Naive thymus-derived CD4-positive, alpha-beta T cell (primary cell): ENCODE measurements around the gene STAT6. TPM values are rescaled to one million over a fixed set of nuclear protein-coding genes. Genes with fewer than 3 reads are reported as not detected.

Experiments used
- ATAC-seq: fragments of 150-1000 bp; cut with Tn5 transposase; 2 replicates; pipeline ENCODE4 v1.10.0; 2021; ENCODE audit warnings: mild to moderate bottlenecking, moderate library complexity
- CTCF ChIA-PET: fragments of 350-600 bp; sonication (Branson Sonifier 250); formaldehyde crosslinking; loops from one replicate; lab custom pipeline; 2021; ENCODE audit warnings: antibody characterized with exemption; lab: Charles Lee
- POLR2A ChIA-PET: fragments of 350-600 bp; sonication (Branson Sonifier 250); formaldehyde crosslinking; loops from one replicate; lab custom pipeline; 2021; ENCODE audit warnings: antibody characterized with exemption, inconsistent platforms; lab: Charles Lee
- DNase-seq, 9 donors: peaks; one replicate each; pipeline versions ENCODE4 v3.0.0 to v3.0.0-alpha.2; 2020 to 2022; ENCODE audit warnings: mixed read lengths in 1 of 9
- H3K27ac ChIP-seq: one replicate; pipeline ENCODE4 v1.7.0; 2013; ENCODE audit warnings: mild to moderate bottlenecking, low read depth, low read length, moderate library complexity
- H3K27me3 ChIP-seq, 2 donors: one replicate each; pipeline ENCODE4 v1.7.0; 2013; ENCODE audit warnings: low read length in 2 of 2, mild to moderate bottlenecking in 2 of 2, moderate library complexity in 2 of 2; ENCODE audit not compliant: control insufficient read depth in 2 of 2, insufficient read depth in 2 of 2
- H3K36me3 ChIP-seq, 3 experiments: 1 replicate in 2 of 3; 2 replicates in 1 of 3; pipeline ENCODE4 v1.7.0; 2013; ENCODE audit warnings: low read length in 3 of 3, mild to moderate bottlenecking in 3 of 3, moderate library complexity in 1 of 3; ENCODE audit not compliant: insufficient read depth in 3 of 3, control insufficient read depth in 2 of 3
- H3K4me1 ChIP-seq, 2 donors: one replicate each; pipeline ENCODE4 v1.7.0; 2013; ENCODE audit warnings: low read length in 2 of 2, mild to moderate bottlenecking in 2 of 2, moderate library complexity in 1 of 2; ENCODE audit not compliant: control insufficient read depth in 2 of 2, insufficient read depth in 2 of 2
- H3K4me3 ChIP-seq: 2 replicates; pipeline ENCODE4 v1.7.0; 2013; ENCODE audit warnings: mild to moderate bottlenecking, low read length
- H3K9me3 ChIP-seq, 3 experiments: 1 replicate in 2 of 3; 2 replicates in 1 of 3; pipeline ENCODE4 v1.7.0; 2013; ENCODE audit warnings: low read length in 3 of 3; ENCODE audit not compliant: control insufficient read depth in 2 of 3
- H3K27ac Mint-ChIP-seq, 9 donors: one replicate each; pipeline ENCODE4 v1.8.0; 2020 to 2022; ENCODE audit warnings: mixed read lengths in 9 of 9, mild to moderate bottlenecking in 8 of 9, moderate library complexity in 5 of 9, inconsistent platforms in 2 of 9
- H3K27me3 Mint-ChIP-seq, 5 donors: one replicate each; pipeline ENCODE4 v1.8.0; 2021 to 2022; ENCODE audit warnings: mixed read lengths in 5 of 5, mild to moderate bottlenecking in 1 of 5
- H3K36me3 Mint-ChIP-seq, 5 donors: one replicate each; pipeline ENCODE4 v1.8.0; 2020 to 2022; ENCODE audit warnings: mixed read lengths in 5 of 5, mild to moderate bottlenecking in 3 of 5, inconsistent platforms in 1 of 5
- H3K4me1 Mint-ChIP-seq, 7 donors: one replicate each; pipeline ENCODE4 v1.8.0; 2020 to 2022; ENCODE audit warnings: mixed read lengths in 7 of 7, mild to moderate bottlenecking in 3 of 7, inconsistent platforms in 1 of 7
- H3K4me3 Mint-ChIP-seq, 10 donors: one replicate each; pipeline ENCODE4 v1.8.0; 2020 to 2022; ENCODE audit warnings: mild to moderate bottlenecking in 10 of 10, mixed read lengths in 10 of 10, moderate library complexity in 6 of 10, inconsistent platforms in 2 of 10
- H3K9me3 Mint-ChIP-seq, 11 donors: one replicate each; pipeline ENCODE4 v1.8.0; 2020 to 2022; ENCODE audit warnings: mixed read lengths in 11 of 11, mild to moderate bottlenecking in 4 of 11, inconsistent platforms in 1 of 11, moderate library complexity in 1 of 11
- intact Hi-C, 2 donors: fragments of 100-400 bp; cut with micrococcal nuclease; formaldehyde crosslinking; loops; one replicate each; pipeline ENCODE4 v1.15.1; 2023
- polyA plus RNA-seq, 2 donors: library from polyadenylated mRNA; unstranded; fragments of 300-500 nt; fragmentation: Illumina TruSeq; gene quantifications; one replicate each; pipeline ENCODE4 v1.2.3, GENCODE V29; 2021
- total RNA-seq, 6 experiments: library from RNA in 5 of 6; stranded (reverse) in 5 of 6; gene quantifications; 1 replicate in 5 of 6; 2 replicates in 1 of 6; pipeline ENCODE4 v1.2.3 and lab custom pipeline; 2021 to 2026

STAT6 gene
- total and polyA plus RNA-seq, 7 experiments from 2014 or later = 99.3 to 403 (median 231) TPM

DNA sequence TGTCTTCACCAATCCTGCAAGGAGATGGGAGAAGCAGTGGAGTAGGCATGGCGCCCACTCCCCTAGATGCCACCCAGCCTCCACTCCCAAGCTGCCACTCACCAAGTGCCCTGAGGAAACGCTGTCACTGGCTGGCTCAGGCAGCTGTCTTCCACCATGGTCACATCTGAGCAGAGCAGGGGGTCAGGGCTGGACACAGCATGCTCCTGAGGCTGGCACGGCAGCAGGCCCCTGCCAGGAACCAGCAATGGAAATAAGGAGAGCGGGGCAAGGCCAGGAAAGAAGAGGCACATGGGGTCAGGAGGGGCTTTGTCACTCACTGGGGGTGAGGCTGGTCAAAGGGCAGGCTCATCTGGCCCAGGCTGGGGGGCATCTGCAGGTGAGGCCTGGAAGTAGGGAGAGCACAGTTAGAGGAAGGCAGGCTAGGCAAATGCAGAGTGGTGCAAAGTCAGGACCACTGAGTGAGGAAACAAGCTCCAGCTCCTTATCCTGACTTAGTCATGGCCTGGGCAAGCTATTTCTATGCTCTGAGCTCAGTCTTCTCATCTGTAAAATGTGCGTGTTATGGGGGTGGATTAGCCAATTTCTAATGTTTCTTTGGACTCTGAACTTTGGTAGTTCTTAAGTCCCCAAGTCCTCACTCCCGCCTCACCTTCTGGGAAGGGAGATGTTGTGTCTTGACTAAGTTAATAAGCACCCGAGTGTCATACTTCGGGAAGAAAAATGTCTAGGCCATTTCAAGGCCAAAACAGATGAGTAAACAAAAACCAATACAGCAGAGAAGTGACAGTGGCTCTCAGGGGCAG is 14.2 kb downstream of the STAT6 start:
- Histone ChIP-seq H3K4me1 (peaks cover 7 to 24% of the 10 kb centered on the region in 2 donors), H3K27ac (peak overlapping the region; percentile 83), H3K4me3 (no peak overlapping the region), H3K27me3 (no peaks in the 10 kb centered on the region), H3K9me3 (no peaks in the 10 kb centered on the region), H3K36me3 (peaks cover 6 to 76% (median 9%) of the 10 kb centered on the region in 3 experiments)
- H3K9me3 Mint-ChIP-seq = no peaks in the 10 kb centered on the region
- no peak for DNase-seq
- POLR2A ChIA-PET = interaction anchor here (1.0 to 17.1 kb wide), 6 partner anchors 2 to 27 kb away, joined by 4 to 401 read pairs (median 18); partner anchors contain the start of genes NAB2, NEMP1 and STAT6
- peaks cover 0 to 36% (median 0%) of the 10 kb centered on the region in 5 donors for H3K36me3 Mint-ChIP-seq
- H3K4me3 Mint-ChIP-seq = no peak overlapping the region
- no peak for ATAC-seq
- H3K27ac Mint-ChIP-seq = peak overlapping the region in 7 of 9 donors; percentile 48 to 77 (median 65)
- CTCF ChIA-PET = interaction anchor here (1.1 to 4.1 kb wide), 3 partner anchors 15 to 106 kb away, joined by 3 to 20 read pairs (median 17); partner anchors contain the start of gene STAT6
- H3K27me3 Mint-ChIP-seq = no peaks in the 10 kb centered on the region
- H3K4me1 Mint-ChIP-seq = peaks cover 27 to 60% (median 46%) of the 10 kb centered on the region in 7 donors
- intact Hi-C loops = no loop called here

- ChIA-PET CTCF (interaction anchor here (1.0 to 4.1 kb wide), 4 partner anchors 15 to 105 kb away, joined by 3 to 20 read pairs (median 10); partner anchors contain the start of gene STAT6), POLR2A (interaction anchor here (1.0 to 17.0 kb wide), 3 partner anchors 9 to 17 kb away, joined by 5 to 401 read pairs (median 16); partner anchors contain the start of genes NEMP1 and STAT6)
- Histone ChIP-seq H3K27ac (peak overlapping the region; percentile 83), H3K27me3 (no peaks in the 10 kb centered on the region), H3K9me3 (no peaks in the 10 kb centered on the region), H3K36me3 (peaks cover 6 to 82% (median 15%) of the 10 kb centered on the region in 3 experiments), H3K4me3 (no peak overlapping the region), H3K4me1 (peaks cover 7 to 32% of the 10 kb centered on the region in 2 donors)
- Mint-ChIP-seq H3K9me3 (no peaks in the 10 kb centered on the region), H3K4me1 (peaks cover 33 to 62% (median 51%) of the 10 kb centered on the region in 7 donors), H3K27ac (peak overlapping the region in 8 of 9 donors; percentile 47 to 94 (median 64)), H3K27me3 (no peaks in the 10 kb centered on the region), H3K4me3 (peak overlapping the region in 1 of 10 donors; percentile 11), H3K36me3 (peaks cover 0 to 37% (median 0%) of the 10 kb centered on the region in 5 donors)
- ATAC-seq = no peak
- intact Hi-C loops = no loop called here
- no peak for DNase-seq
Measured at GRCh38 chr12:57096099-57096572, 15.0 kb downstream of the STAT6 start.

- Histone ChIP-seq H3K4me3 (no peak overlapping the region), H3K36me3 (peaks cover 6 to 82% (median 16%) of the 10 kb centered on the region in 3 experiments), H3K27ac (peak overlapping the region; percentile 83), H3K9me3 (no peaks in the 10 kb centered on the region), H3K4me1 (peaks cover 10 to 39% of the 10 kb centered on the region in 2 donors), H3K27me3 (no peaks in the 10 kb centered on the region)
- H3K4me3 Mint-ChIP-seq = no peak overlapping the region
- intact Hi-C loops = no loop called here
- H3K4me1 Mint-ChIP-seq = peaks cover 36 to 62% (median 51%) of the 10 kb centered on the region in 7 donors
- ChIA-PET POLR2A (interaction anchor here (1.0 to 17.0 kb wide), 4 partner anchors 8 to 26 kb away, joined by 5 to 401 read pairs (median 22); partner anchors contain the start of genes NEMP1 and STAT6), CTCF (interaction anchor here (1.0 to 8.5 kb wide), 3 partner anchors 16 to 27 kb away, joined by 4 to 77 read pairs (median 17); partner anchors contain the start of gene STAT6)
- no peak for DNase-seq
- peak overlapping the region in 7 of 9 donors; percentile 65 to 95 (median 90) for H3K27ac Mint-ChIP-seq
- peaks cover 0 to 35% (median 0%) of the 10 kb centered on the region in 5 donors for H3K36me3 Mint-ChIP-seq
- no peaks in the 10 kb centered on the region for H3K9me3 Mint-ChIP-seq
- no peak for ATAC-seq
- no peaks in the 10 kb centered on the region for H3K27me3 Mint-ChIP-seq
Measured at GRCh38 chr12:57095440-57095839, 15.7 kb downstream of the STAT6 start.

DNA sequence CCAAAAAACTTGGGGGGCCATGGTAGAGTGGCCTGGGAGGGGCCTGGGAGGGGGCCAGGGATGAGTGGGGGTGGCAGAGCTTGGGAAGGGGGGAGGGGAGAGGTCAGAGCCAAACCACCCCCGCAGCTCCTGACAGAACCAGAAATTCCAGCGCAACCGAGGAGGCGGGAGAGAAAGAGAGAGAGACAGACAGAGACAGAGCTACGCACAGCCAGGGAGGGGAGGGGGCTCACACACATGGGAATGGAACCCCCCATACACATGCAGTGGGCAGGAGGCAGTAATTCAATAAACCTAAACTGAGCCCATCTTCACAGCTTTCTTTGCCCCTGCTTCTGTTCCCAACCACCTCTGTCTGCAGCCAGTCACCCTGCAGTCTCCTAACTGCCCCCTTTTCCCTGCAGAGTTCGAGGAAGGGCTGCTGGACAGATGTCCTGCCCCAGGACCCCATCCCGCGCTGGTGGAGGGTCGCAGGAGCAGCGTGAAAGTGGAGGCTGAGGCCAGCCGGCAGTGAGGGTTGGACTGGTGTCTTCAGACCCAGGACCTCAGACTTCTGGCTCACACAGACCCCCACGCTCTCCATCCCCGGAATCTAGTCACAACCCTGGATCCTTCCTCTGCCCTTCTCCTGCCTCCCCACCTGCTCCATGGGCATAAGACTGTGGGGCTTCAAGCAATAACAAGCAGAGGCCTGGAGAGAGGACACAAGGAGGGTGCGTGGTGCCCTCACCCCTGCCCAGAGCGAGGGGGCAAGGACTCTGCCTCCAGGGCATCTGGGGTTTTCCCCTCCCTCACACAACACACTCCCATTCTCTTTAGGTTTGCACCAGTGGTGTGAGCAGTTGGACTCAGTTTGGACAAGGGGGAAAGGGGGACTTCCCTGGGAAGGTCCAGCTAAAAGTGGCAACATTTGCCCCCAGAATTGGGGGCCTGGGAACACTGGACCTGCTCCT is 16.7 kb downstream of the STAT6 start:
- peaks cover 39 to 61% (median 49%) of the 10 kb centered on the region in 7 donors for H3K4me1 Mint-ChIP-seq
- ATAC-seq (no peak), DNase-seq (no peak)
- H3K27me3 Mint-ChIP-seq = no peaks in the 10 kb centered on the region
- intact Hi-C loops = no loop called here
- peak overlapping the region in 4 of 10 donors; percentile 23 to 69 (median 58) for H3K4me3 Mint-ChIP-seq
- Histone ChIP-seq H3K4me1 (peaks cover 14 to 39% of the 10 kb centered on the region in 2 donors), H3K27me3 (no peaks in the 10 kb centered on the region), H3K9me3 (no peaks in the 10 kb centered on the region), H3K4me3 (no peak overlapping the region), H3K27ac (peak overlapping the region; percentile 83), H3K36me3 (peaks cover 6 to 74% (median 16%) of the 10 kb centered on the region in 3 experiments)
- POLR2A ChIA-PET = interaction anchor here (0.6 to 17.0 kb wide), 6 partner anchors 11 to 25 kb away, joined by 3 to 401 read pairs (median 19); partner anchors contain the start of genes NEMP1 and STAT6
- H3K27ac Mint-ChIP-seq = peak overlapping the region in 8 of 9 donors; percentile 64 to 95 (median 90)
- H3K9me3 Mint-ChIP-seq = no peaks in the 10 kb centered on the region
- CTCF ChIA-PET = interaction anchor here (0.7 to 8.5 kb wide), 7 partner anchors 15 to 390 kb away, joined by 3 to 77 read pairs (median 7); partner anchors contain the start of genes NEMP1 and STAT6
- peaks cover 0 to 27% (median 0%) of the 10 kb centered on the region in 5 donors for H3K36me3 Mint-ChIP-seq

- CTCF ChIA-PET = interaction anchor here (0.7 to 8.5 kb wide), 7 partner anchors 14 to 389 kb away, joined by 3 to 77 read pairs (median 7); partner anchors contain the start of genes NEMP1 and STAT6
- H3K27me3 ChIP-seq = no peaks in the 10 kb centered on the region
- peak overlapping the region; percentile 7 to 95 (median 90) for H3K27ac Mint-ChIP-seq
- H3K36me3 Mint-ChIP-seq = peaks cover 0 to 20% (median 0%) of the 10 kb centered on the region in 5 donors
- intact Hi-C loops = loop anchor here (1.0 kb wide), 3 partner anchors 18 to 85 kb away; partner anchors contain the start of gene STAT6 (in 1 of the 2)
- POLR2A ChIA-PET = interaction anchor here (0.6 to 17.0 kb wide), 7 partner anchors 11 to 36 kb away, joined by 3 to 401 read pairs (median 10); partner anchors contain the start of genes NEMP1 and STAT6
- peaks cover 39 to 57% (median 46%) of the 10 kb centered on the region in 7 donors for H3K4me1 Mint-ChIP-seq
- no peaks in the 10 kb centered on the region for H3K9me3 ChIP-seq
- H3K27me3 Mint-ChIP-seq = no peaks in the 10 kb centered on the region
- H3K4me3 Mint-ChIP-seq = peak overlapping the region; percentile 30 to 79 (median 66)
- H3K36me3 ChIP-seq = peaks cover 6 to 71% (median 10%) of the 10 kb centered on the region in 3 experiments
- peak; percentile 61 for ATAC-seq
- peak in 7 of 9 donors; percentile 23 to 73 (median 41) for DNase-seq
- H3K27ac ChIP-seq = peak overlapping the region; percentile 83
- peaks cover 14 to 39% of the 10 kb centered on the region in 2 donors for H3K4me1 ChIP-seq
- H3K9me3 Mint-ChIP-seq = no peaks in the 10 kb centered on the region
- H3K4me3 ChIP-seq = no peak overlapping the region
Measured at GRCh38 chr12:57093415-57094207, 17.6 kb downstream of the STAT6 start.
